Right lobe of liver (tissue), 4 donors: Measurements from ENCODE around the gene SPRR2F.

Source experiments
- CTCF ChIP-seq, 4 donors: fragments of 200-600 bp in 3 of 4; fragments of 450-650 bp in 1 of 4; IDR thresholded peaks; one replicate each; pipeline versions ENCODE4 v1.5.1 to v1.8.0; 2016 to 2022; ENCODE audit warnings: antibody characterized with exemption in 4 of 4, mild to moderate bottlenecking in 2 of 4
- POLR2A ChIP-seq: fragments of 450-650 bp; IDR thresholded peaks from one replicate; pipeline ENCODE4 v1.6.1; 2017; ENCODE audit warnings: antibody characterized with exemption, mild to moderate bottlenecking
- donor health status: DM: no; HTN: no; CAD: no.
- donor health status: DM: no; HTN: no; CAD: no.
- donor health status: DM: no; HTN: yes; CAD: no.

GRCh38 chr1:153140484-153140883 is 27.2 kb upstream of the SPRR2F start:
- TF ChIP-seq CTCF (IDR thresholded peaks at IDR 0.05) (no peak), POLR2A (no peak)
